Fibroblast of peridontal ligament (primary cell): ENCODE data around the gene HNRNPUL1.
"Not testable (repeated sequence)": the region's sequence is repeated elsewhere in the genome, so short reads cannot be mapped to it uniquely, and the experiment has no call there.

Source experiments
- DNase-seq: peaks from one replicate; pipeline ENCODE4 v3.0.0-alpha.2; 2010; ENCODE audit errors: extremely low read depth

HNRNPUL1 gene

GRCh38 chr19:41325947-41326706, 62.0 kb downstream of the HNRNPUL1 start:
- DNase-seq, result peak; percentile 65

GRCh38 chr19:41327076-41327575, 63.0 kb downstream of the HNRNPUL1 start:
- peak; percentile 37 for DNase-seq

GRCh38 chr19:41327576-41328156, 63.5 kb downstream of the HNRNPUL1 start:
- peak; percentile 11 for DNase-seq

- peak; percentile 17 for DNase-seq
These were observed 64.1 kb downstream of the HNRNPUL1 start for GRCh38 chr19:41328157-41328841.

- no peak for DNase-seq
These were observed 64.7 kb downstream of the HNRNPUL1 start for GRCh38 chr19:41328842-41329225.

- DNase-seq, result no peak
These were observed 66.3 kb downstream of the HNRNPUL1 start for GRCh38 chr19:41330481-41330880.

- DNase-seq, result no peak
These were observed 66.9 kb downstream of the HNRNPUL1 start for GRCh38 chr19:41330946-41331678.

- no peak for DNase-seq
These were observed 67.8 kb downstream of the HNRNPUL1 start for GRCh38 chr19:41332000-41332399.

GRCh38 chr19:41332468-41332867, 68.3 kb downstream of the HNRNPUL1 start:
- no peak for DNase-seq

GRCh38 chr19:41334793-41335192, 70.6 kb downstream of the HNRNPUL1 start:
- DNase-seq, result no peak

GRCh38 chr19:41335467-41335866, 71.3 kb downstream of the HNRNPUL1 start:
- DNase-seq, result no peak

- peak; percentile 64 for DNase-seq
These were observed 75.8 kb downstream of the HNRNPUL1 start for GRCh38 chr19:41339936-41340335.

GRCh38 chr19:41341669-41342490, 77.7 kb downstream of the HNRNPUL1 start:
- no peak for DNase-seq

GRCh38 chr19:41344162-41344561, 80.0 kb downstream of the HNRNPUL1 start:
- no peak for DNase-seq

GRCh38 chr19:41346916-41347315, 82.7 kb downstream of the HNRNPUL1 start:
- DNase-seq, result not testable (repeated sequence)

GRCh38 chr19:41350735-41351338, 86.7 kb downstream of the HNRNPUL1 start:
- DNase-seq, result peak; percentile 16

- peak; percentile 38 for DNase-seq
These were observed 87.4 kb downstream of the HNRNPUL1 start for GRCh38 chr19:41351339-41352245.

GRCh38 chr19:41352279-41352608, 88.1 kb downstream of the HNRNPUL1 start:
- no peak for DNase-seq

- DNase-seq, result peak; percentile 35
These were observed 88.7 kb downstream of the HNRNPUL1 start for GRCh38 chr19:41352609-41353465.
